Activated naive CD8-positive, alpha-beta T cell treated with anti-CD3 and anti-CD28 coated beads, Interleukin-2, amount 50 U/mL, for 24 hours (primary cell): ENCODE results near the gene GALNT18.

Experiments used
- ATAC-seq: fragments of 150-1000 bp; cut with Tn5 transposase; one replicate; pipeline ENCODE4 v1.10.0; 2021
- DNase-seq: peaks from one replicate; pipeline ENCODE4 v3.0.0; 2021
- H3K27ac Mint-ChIP-seq: one replicate; pipeline ENCODE4 v1.8.0; 2021; ENCODE audit warnings: mild to moderate bottlenecking, mixed read lengths
- H3K27me3 Mint-ChIP-seq: one replicate; pipeline ENCODE4 v1.8.0; 2021; ENCODE audit warnings: mixed read lengths
- H3K36me3 Mint-ChIP-seq: one replicate; pipeline ENCODE4 v1.8.0; 2021; ENCODE audit warnings: low read depth, mixed read lengths
- H3K4me1 Mint-ChIP-seq: one replicate; pipeline ENCODE4 v1.8.0; 2021; ENCODE audit warnings: mixed read lengths
- H3K4me3 Mint-ChIP-seq: one replicate; pipeline ENCODE4 v1.8.0; 2021; ENCODE audit warnings: mild to moderate bottlenecking, moderate library complexity, mixed read lengths
- H3K9me3 Mint-ChIP-seq: one replicate; pipeline ENCODE4 v1.8.0; 2021; ENCODE audit warnings: mixed read lengths

Gene GALNT18

GRCh38 chr11:11348303-11348702 is 273.5 kb downstream of the GALNT18 start:
- peaks cover 2% of the 10 kb centered on the region for H3K4me1 Mint-ChIP-seq
- ATAC-seq, result no peak

GRCh38 chr11:11347592-11347991 is 274.2 kb downstream of the GALNT18 start:
- peaks cover 2% of the 10 kb centered on the region for H3K27me3 Mint-ChIP-seq
- no peak overlapping the region for H3K4me3 Mint-ChIP-seq
- DNase-seq (no peak), ATAC-seq (no peak)
- no peaks in the 10 kb centered on the region for H3K9me3 Mint-ChIP-seq
- no peak overlapping the region for H3K27ac Mint-ChIP-seq
- no peaks in the 10 kb centered on the region for H3K36me3 Mint-ChIP-seq
- peaks cover 2% of the 10 kb centered on the region for H3K4me1 Mint-ChIP-seq

More at GRCh38 chr11:11348303-11348702, 273.5 kb downstream of the GALNT18 start:
- DNase-seq, result no peak
- H3K27me3 Mint-ChIP-seq, result peaks cover 2% of the 10 kb centered on the region
- no peak overlapping the region for H3K27ac Mint-ChIP-seq
- H3K36me3 Mint-ChIP-seq, result no peaks in the 10 kb centered on the region
- H3K4me3 Mint-ChIP-seq, result no peak overlapping the region
- no peaks in the 10 kb centered on the region for H3K9me3 Mint-ChIP-seq

GRCh38 chr11:11346303-11346702 is 275.5 kb downstream of the GALNT18 start:
- Mint-ChIP-seq H3K9me3 (no peaks in the 10 kb centered on the region), H3K36me3 (no peaks in the 10 kb centered on the region), H3K4me1 (peaks cover 2% of the 10 kb centered on the region), H3K27ac (no peak overlapping the region), H3K27me3 (peaks cover 2% of the 10 kb centered on the region), H3K4me3 (no peak overlapping the region)
- DNase-seq (no peak), ATAC-seq (no peak)

- H3K4me1 Mint-ChIP-seq, result peaks cover 2% of the 10 kb centered on the region
- DNase-seq, result no peak
- H3K27ac Mint-ChIP-seq, result no peak overlapping the region
- peaks cover 2% of the 10 kb centered on the region for H3K27me3 Mint-ChIP-seq
- ATAC-seq, result no peak
- H3K4me3 Mint-ChIP-seq, result no peak overlapping the region
- H3K36me3 Mint-ChIP-seq, result no peaks in the 10 kb centered on the region
- H3K9me3 Mint-ChIP-seq, result no peaks in the 10 kb centered on the region
These were observed 276.7 kb downstream of the GALNT18 start for GRCh38 chr11:11345099-11345498.

- peaks cover 5% of the 10 kb centered on the region for H3K27me3 Mint-ChIP-seq
- no peaks in the 10 kb centered on the region for H3K9me3 Mint-ChIP-seq
- no peak overlapping the region for H3K27ac Mint-ChIP-seq
- no peaks in the 10 kb centered on the region for H3K36me3 Mint-ChIP-seq
- DNase-seq (no peak), ATAC-seq (peak; percentile 35)
- H3K4me3 Mint-ChIP-seq, result no peak overlapping the region
- H3K4me1 Mint-ChIP-seq, result peaks cover 2% of the 10 kb centered on the region
These were observed 277.8 kb downstream of the GALNT18 start for GRCh38 chr11:11344045-11344444.

- no peaks in the 10 kb centered on the region for H3K4me1 Mint-ChIP-seq
- H3K27ac Mint-ChIP-seq, result no peak overlapping the region
- H3K36me3 Mint-ChIP-seq, result no peaks in the 10 kb centered on the region
- H3K9me3 Mint-ChIP-seq, result no peaks in the 10 kb centered on the region
- peaks cover 8% of the 10 kb centered on the region for H3K27me3 Mint-ChIP-seq
- DNase-seq, result no peak
- no peak overlapping the region for H3K4me3 Mint-ChIP-seq
- ATAC-seq, result no peak
These were observed 283.5 kb downstream of the GALNT18 start for GRCh38 chr11:11338304-11338703.

- H3K27ac Mint-ChIP-seq, result no peak overlapping the region
- ATAC-seq, result no peak
These were observed 285.1 kb downstream of the GALNT18 start for GRCh38 chr11:11336664-11337063.

GRCh38 chr11:11335043-11335442 is 286.8 kb downstream of the GALNT18 start:
- DNase-seq (no peak), ATAC-seq (no peak)
- Mint-ChIP-seq H3K4me1 (no peaks in the 10 kb centered on the region), H3K36me3 (no peaks in the 10 kb centered on the region), H3K4me3 (no peak overlapping the region), H3K27me3 (peaks cover 8% of the 10 kb centered on the region), H3K9me3 (no peaks in the 10 kb centered on the region), H3K27ac (no peak overlapping the region)

More at GRCh38 chr11:11336664-11337063, 285.1 kb downstream of the GALNT18 start:
- Mint-ChIP-seq H3K9me3 (no peaks in the 10 kb centered on the region), H3K27me3 (peaks cover 8% of the 10 kb centered on the region), H3K36me3 (no peaks in the 10 kb centered on the region), H3K4me3 (no peak overlapping the region), H3K4me1 (no peaks in the 10 kb centered on the region)
- no peak for DNase-seq

GRCh38 chr11:11334607-11335006 is 287.2 kb downstream of the GALNT18 start:
- Mint-ChIP-seq H3K27me3 (peaks cover 7% of the 10 kb centered on the region), H3K4me3 (no peak overlapping the region), H3K36me3 (no peaks in the 10 kb centered on the region), H3K4me1 (no peaks in the 10 kb centered on the region), H3K27ac (no peak overlapping the region), H3K9me3 (no peaks in the 10 kb centered on the region)
- DNase-seq (no peak), ATAC-seq (no peak)

GRCh38 chr11:11332141-11332710 is 289.6 kb downstream of the GALNT18 start:
- no peak for DNase-seq
- Mint-ChIP-seq H3K4me3 (no peak overlapping the region), H3K27me3 (no peaks in the 10 kb centered on the region), H3K4me1 (no peaks in the 10 kb centered on the region), H3K9me3 (no peaks in the 10 kb centered on the region), H3K27ac (no peak overlapping the region), H3K36me3 (no peaks in the 10 kb centered on the region)
- no peak for ATAC-seq

- no peaks in the 10 kb centered on the region for H3K4me1 Mint-ChIP-seq
- ATAC-seq, result no peak
- H3K36me3 Mint-ChIP-seq, result no peaks in the 10 kb centered on the region
- DNase-seq, result no peak
- H3K9me3 Mint-ChIP-seq, result no peaks in the 10 kb centered on the region
- no peak overlapping the region for H3K27ac Mint-ChIP-seq
- H3K27me3 Mint-ChIP-seq, result no peaks in the 10 kb centered on the region
- no peak overlapping the region for H3K4me3 Mint-ChIP-seq
These were observed 292.6 kb downstream of the GALNT18 start for GRCh38 chr11:11329062-11329806.

GRCh38 chr11:11324090-11324489 is 297.7 kb downstream of the GALNT18 start:
- H3K27ac Mint-ChIP-seq, result no peak overlapping the region
- DNase-seq, result no peak
- no peaks in the 10 kb centered on the region for H3K4me1 Mint-ChIP-seq
- H3K4me3 Mint-ChIP-seq, result no peak overlapping the region
- no peak for ATAC-seq
- H3K27me3 Mint-ChIP-seq, result no peaks in the 10 kb centered on the region
- peaks cover 5% of the 10 kb centered on the region for H3K36me3 Mint-ChIP-seq
- peaks cover 9% of the 10 kb centered on the region for H3K9me3 Mint-ChIP-seq

GRCh38 chr11:11322101-11322500 is 299.7 kb downstream of the GALNT18 start:
- Mint-ChIP-seq H3K27ac (no peak overlapping the region), H3K36me3 (peaks cover 5% of the 10 kb centered on the region), H3K4me3 (no peak overlapping the region), H3K4me1 (no peaks in the 10 kb centered on the region), H3K27me3 (no peaks in the 10 kb centered on the region), H3K9me3 (peaks cover 9% of the 10 kb centered on the region)
- ATAC-seq, result no peak
- DNase-seq, result no peak

- no peak overlapping the region for H3K27ac Mint-ChIP-seq
- H3K27me3 Mint-ChIP-seq, result no peaks in the 10 kb centered on the region
- H3K4me3 Mint-ChIP-seq, result no peak overlapping the region
- no peaks in the 10 kb centered on the region for H3K4me1 Mint-ChIP-seq
- DNase-seq (no peak), ATAC-seq (peak; percentile 15)
- peaks cover 9% of the 10 kb centered on the region for H3K9me3 Mint-ChIP-seq
- peaks cover 5% of the 10 kb centered on the region for H3K36me3 Mint-ChIP-seq
These were observed 301.0 kb downstream of the GALNT18 start for GRCh38 chr11:11320825-11321224.

- no peak for ATAC-seq
- H3K27me3 Mint-ChIP-seq, result no peaks in the 10 kb centered on the region
- no peaks in the 10 kb centered on the region for H3K4me1 Mint-ChIP-seq
- H3K36me3 Mint-ChIP-seq, result peaks cover 5% of the 10 kb centered on the region
- no peak for DNase-seq
- no peak overlapping the region for H3K27ac Mint-ChIP-seq
- no peak overlapping the region for H3K4me3 Mint-ChIP-seq
- H3K9me3 Mint-ChIP-seq, result peaks cover 9% of the 10 kb centered on the region
These were observed 302.8 kb downstream of the GALNT18 start for GRCh38 chr11:11318961-11319360.
